Measurements from ENCODE around the gene KCNH8. TPM values are rescaled to one million over a fixed set of nuclear protein-coding genes. Genes with fewer than 3 reads are reported as not detected.

Gene KCNH8
- total and polyA plus RNA-seq, 9 donors = 0.08 to 0.37 (median 0.12) TPM

DNA sequence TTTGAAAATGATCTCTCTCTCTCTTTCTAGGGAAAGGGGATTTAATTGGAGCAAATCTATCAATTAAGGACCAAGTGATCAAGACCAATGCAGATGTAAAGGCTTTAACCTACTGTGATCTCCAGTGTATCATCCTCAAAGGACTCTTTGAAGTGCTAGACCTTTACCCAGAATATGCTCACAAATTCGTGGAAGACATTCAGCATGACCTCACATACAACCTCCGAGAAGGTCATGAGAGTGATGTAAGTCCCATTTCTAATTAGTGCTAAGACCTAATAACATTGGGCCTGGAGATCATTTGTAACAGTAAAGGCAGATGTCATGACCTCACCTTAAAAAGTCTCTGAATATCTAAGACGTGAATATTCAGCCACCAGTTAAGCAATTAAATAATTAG, 308.4 kb downstream of the KCNH8 start:
- H3K27me3 ChIP-seq (ENCODE audit: control insufficient read depth, insufficient read depth, low read length) = no peaks in the 10 kb centered on the region
- no peaks in the 10 kb centered on the region for H3K4me1 ChIP-seq (ENCODE audit: control insufficient read depth, insufficient read depth, low read length)
- no peaks in the 10 kb centered on the region for H3K9me3 ChIP-seq (replicated peaks; ENCODE audit: control insufficient read depth, low read depth, low read length)
- H3K27ac ChIP-seq (ENCODE audit: low read length) = no peak overlapping the region
- H3K36me3 ChIP-seq (ENCODE audit: control insufficient read depth, insufficient read depth, low read length) = no peaks in the 10 kb centered on the region
- WGBS (ENCODE audit: insufficient coverage) = no CpG with 5 or more reads among the region's 3 CpGs
- DNase-seq = no peak
- no peak overlapping the region for H3K4me3 ChIP-seq (ENCODE audit: low read length)

DNA sequence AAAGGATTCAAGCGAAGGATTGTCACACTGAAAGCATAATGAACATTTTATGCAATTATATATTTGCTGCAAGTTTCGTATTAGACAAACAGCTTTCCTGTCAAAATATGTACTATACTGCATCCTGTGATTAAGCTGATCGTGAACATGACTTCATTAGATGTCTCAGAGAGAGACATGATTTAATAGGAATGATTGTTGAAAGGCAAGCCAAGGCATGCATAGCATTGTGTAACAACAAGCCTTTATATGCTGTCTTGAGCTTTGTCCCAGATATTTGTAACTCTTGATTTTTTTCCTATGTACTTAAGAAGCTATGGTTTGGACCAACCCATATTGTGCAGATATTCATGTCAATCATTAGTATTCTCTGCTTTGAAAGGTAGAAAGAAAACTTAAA, 309.1 kb downstream of the KCNH8 start:
- Histone ChIP-seq H3K4me3 (ENCODE audit: low read length) (no peak overlapping the region), H3K27ac (ENCODE audit: low read length) (no peak overlapping the region), H3K9me3 (replicated peaks; ENCODE audit: control insufficient read depth, low read depth, low read length) (no peaks in the 10 kb centered on the region), H3K4me1 (ENCODE audit: control insufficient read depth, insufficient read depth, low read length) (no peaks in the 10 kb centered on the region), H3K27me3 (ENCODE audit: control insufficient read depth, insufficient read depth, low read length) (no peaks in the 10 kb centered on the region), H3K36me3 (ENCODE audit: control insufficient read depth, insufficient read depth, low read length) (no peaks in the 10 kb centered on the region)
- no CpG with 5 or more reads among the region's 3 CpGs for WGBS (ENCODE audit: insufficient coverage)
- DNase-seq = no peak

DNA sequence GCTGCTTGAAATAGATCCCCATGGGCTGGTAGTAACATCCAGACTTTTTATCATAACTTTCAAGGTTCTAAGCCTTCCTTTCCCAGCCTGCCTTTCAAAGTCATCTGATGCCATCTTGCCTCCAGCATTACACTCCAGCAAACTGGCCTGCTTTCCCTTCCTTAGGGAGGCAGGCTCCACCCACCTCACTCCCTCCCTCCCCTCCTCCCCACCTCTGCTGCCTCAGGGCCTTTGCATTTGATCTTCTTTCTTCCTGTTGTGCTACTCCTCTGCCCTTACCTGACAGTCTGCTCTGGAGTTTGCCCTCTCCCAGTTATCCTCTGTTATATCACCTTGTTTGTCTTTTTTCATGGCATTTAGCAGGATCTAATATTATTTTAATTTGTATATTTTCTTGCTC, 319.5 kb downstream of the KCNH8 start:
- Histone ChIP-seq H3K4me3 (ENCODE audit: low read length) (no peak overlapping the region), H3K4me1 (ENCODE audit: control insufficient read depth, insufficient read depth, low read length) (no peaks in the 10 kb centered on the region), H3K9me3 (replicated peaks; ENCODE audit: control insufficient read depth, low read depth, low read length) (peaks cover 2% of the 10 kb centered on the region), H3K27ac (ENCODE audit: low read length) (no peak overlapping the region), H3K36me3 (ENCODE audit: control insufficient read depth, insufficient read depth, low read length) (no peaks in the 10 kb centered on the region), H3K27me3 (ENCODE audit: control insufficient read depth, insufficient read depth, low read length) (no peaks in the 10 kb centered on the region)
- no peak for DNase-seq

DNA sequence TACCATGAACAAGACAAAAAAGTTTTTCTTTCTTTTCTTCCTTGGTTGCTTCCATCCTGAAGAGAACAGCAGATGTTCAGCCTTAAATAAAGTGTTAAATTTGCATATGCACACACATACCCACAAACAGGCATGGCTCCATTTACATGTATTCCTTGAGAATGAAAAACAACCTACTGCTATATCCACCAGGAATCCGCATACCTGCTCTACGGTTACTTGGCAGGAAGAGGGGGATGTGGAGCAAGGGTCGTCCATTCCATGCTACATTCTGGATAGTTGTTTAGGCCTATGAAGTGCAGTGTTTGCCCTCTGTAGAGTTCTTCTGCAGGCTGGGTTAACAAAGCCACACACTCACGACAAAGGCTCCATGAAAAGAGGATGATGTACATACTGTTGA, 322.8 kb downstream of the KCNH8 start:
- H3K9me3 ChIP-seq (replicated peaks; ENCODE audit: control insufficient read depth, low read depth, low read length) = no peaks in the 10 kb centered on the region
- no peak overlapping the region for H3K4me3 ChIP-seq (ENCODE audit: low read length)
- no CpG with 5 or more reads among the region's 4 CpGs for WGBS (ENCODE audit: insufficient coverage)
- DNase-seq = no peak
- H3K27ac ChIP-seq (ENCODE audit: low read length) = no peak overlapping the region
- no peaks in the 10 kb centered on the region for H3K4me1 ChIP-seq (ENCODE audit: control insufficient read depth, insufficient read depth, low read length)
- no peaks in the 10 kb centered on the region for H3K36me3 ChIP-seq (ENCODE audit: control insufficient read depth, insufficient read depth, low read length)
- H3K27me3 ChIP-seq (ENCODE audit: control insufficient read depth, insufficient read depth, low read length) = no peaks in the 10 kb centered on the region

DNA sequence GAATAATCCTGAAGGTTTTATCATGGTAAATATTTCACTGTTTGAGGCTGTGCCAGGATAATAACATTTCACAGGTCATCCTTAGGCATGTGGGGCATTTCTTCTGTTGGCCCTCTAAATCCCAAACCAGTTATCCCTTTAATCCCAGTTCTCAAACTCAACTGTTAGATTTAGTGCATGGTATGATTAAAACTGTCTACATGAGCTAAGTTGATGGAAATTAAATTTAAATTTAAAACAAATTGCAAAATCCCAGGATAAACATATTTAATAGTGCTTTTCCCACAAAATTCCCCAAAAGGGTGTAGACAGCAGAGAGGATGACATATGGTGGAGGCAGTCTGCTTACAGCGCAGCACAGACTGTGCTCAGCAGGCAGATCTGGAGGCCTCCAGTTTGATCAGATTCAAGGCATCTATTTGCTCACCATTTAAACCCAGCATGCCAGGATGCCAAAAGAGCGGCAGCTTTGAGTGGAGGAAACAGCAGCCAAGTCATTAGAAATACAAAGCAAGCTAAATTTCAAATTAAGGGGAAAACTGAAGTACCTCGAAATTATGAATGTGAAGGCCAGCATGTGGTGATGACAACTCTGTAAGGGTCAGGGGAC, 325.8 kb downstream of the KCNH8 start:
- Histone ChIP-seq H3K36me3 (ENCODE audit: control insufficient read depth, insufficient read depth, low read length) (no peaks in the 10 kb centered on the region), H3K27ac (ENCODE audit: low read length) (no peak overlapping the region), H3K9me3 (replicated peaks; ENCODE audit: control insufficient read depth, low read depth, low read length) (no peaks in the 10 kb centered on the region), H3K4me3 (ENCODE audit: low read length) (no peak overlapping the region), H3K27me3 (ENCODE audit: control insufficient read depth, insufficient read depth, low read length) (no peaks in the 10 kb centered on the region), H3K4me1 (ENCODE audit: control insufficient read depth, insufficient read depth, low read length) (no peaks in the 10 kb centered on the region)
- DNase-seq = no peak
- 65% methylated on average over 3 of the region's 3 CpGs for WGBS (ENCODE audit: insufficient coverage)

DNA sequence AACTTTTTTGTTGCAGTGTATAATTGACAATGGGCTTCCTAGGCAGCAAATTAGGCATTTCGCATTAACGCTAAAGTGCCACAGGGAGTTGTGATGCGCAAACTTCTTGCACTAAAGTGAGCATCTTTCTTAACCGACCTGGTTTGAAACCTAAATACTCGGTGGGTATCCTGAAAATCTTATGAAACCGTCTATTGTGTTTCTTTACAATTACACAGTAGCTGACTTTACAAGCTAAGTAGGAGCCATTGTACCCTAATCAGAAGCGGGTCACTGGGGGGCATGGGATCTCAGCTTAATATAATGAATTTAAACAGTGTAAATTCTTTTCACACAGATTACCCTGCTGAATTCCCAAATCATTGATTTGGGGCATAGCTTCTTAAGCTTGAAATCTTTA, 328.0 kb downstream of the KCNH8 start:
- no peaks in the 10 kb centered on the region for H3K9me3 ChIP-seq (replicated peaks; ENCODE audit: control insufficient read depth, low read depth, low read length)
- no peak overlapping the region for H3K4me3 ChIP-seq (ENCODE audit: low read length)
- WGBS (ENCODE audit: insufficient coverage) = 85% methylated on average over 4 of the region's 7 CpGs
- H3K27ac ChIP-seq (ENCODE audit: low read length) = no peak overlapping the region
- no peaks in the 10 kb centered on the region for H3K36me3 ChIP-seq (ENCODE audit: control insufficient read depth, insufficient read depth, low read length)
- H3K4me1 ChIP-seq (ENCODE audit: control insufficient read depth, insufficient read depth, low read length) = no peaks in the 10 kb centered on the region
- no peak for DNase-seq
- H3K27me3 ChIP-seq (ENCODE audit: control insufficient read depth, insufficient read depth, low read length) = no peaks in the 10 kb centered on the region

DNA sequence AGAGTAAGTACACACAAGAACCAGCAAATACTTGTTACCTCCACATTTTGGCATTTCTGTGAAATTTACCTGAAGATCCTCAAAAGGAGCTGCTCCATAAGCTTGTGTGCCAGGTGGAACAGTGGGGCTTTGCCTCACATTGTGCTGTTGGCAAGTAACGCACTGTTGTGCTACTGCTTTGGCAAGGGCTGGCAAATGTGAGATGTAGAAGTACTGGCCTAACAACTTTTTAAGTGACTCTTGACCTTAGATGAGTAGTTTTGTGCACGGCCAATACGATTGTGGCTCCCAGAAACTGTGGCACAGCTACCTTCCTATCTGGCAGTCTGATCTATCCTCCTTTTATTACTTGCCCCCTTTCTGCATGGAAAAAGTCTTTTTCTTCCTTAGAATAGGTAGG, 337.0 kb downstream of the KCNH8 start:
- Histone ChIP-seq H3K4me3 (ENCODE audit: low read length) (no peak overlapping the region), H3K9me3 (replicated peaks; ENCODE audit: control insufficient read depth, low read depth, low read length) (no peaks in the 10 kb centered on the region), H3K27me3 (ENCODE audit: control insufficient read depth, insufficient read depth, low read length) (no peaks in the 10 kb centered on the region), H3K27ac (ENCODE audit: low read length) (no peak overlapping the region), H3K4me1 (ENCODE audit: control insufficient read depth, insufficient read depth, low read length) (no peaks in the 10 kb centered on the region), H3K36me3 (ENCODE audit: control insufficient read depth, insufficient read depth, low read length) (no peaks in the 10 kb centered on the region)
- no peak for DNase-seq
- 100% methylated on average over 1 of the region's 3 CpGs for WGBS (ENCODE audit: insufficient coverage)

DNA sequence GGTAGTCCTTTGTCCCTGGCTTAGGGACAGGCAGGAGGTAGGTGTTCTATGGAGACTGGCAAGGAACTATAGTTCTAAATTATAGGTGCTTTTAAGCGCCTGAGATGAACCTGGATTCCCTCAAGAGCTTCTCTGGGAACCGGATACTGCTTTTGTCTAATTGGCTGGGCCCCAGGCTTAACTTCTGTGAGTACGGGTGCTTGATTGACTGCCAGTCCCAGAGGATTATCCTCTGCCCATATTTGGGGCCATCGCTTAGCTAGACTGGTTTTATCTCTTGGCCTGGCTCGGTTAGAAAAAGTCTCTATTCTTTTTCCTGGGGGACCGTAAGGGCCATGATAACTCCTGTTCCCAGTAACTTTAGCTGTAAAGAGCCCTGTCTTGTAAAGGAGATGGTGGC, 339.1 kb downstream of the KCNH8 start:
- 72% methylated on average over 6 of the region's 6 CpGs for WGBS (ENCODE audit: insufficient coverage)
- Histone ChIP-seq H3K9me3 (replicated peaks; ENCODE audit: control insufficient read depth, low read depth, low read length) (no peaks in the 10 kb centered on the region), H3K27ac (ENCODE audit: low read length) (no peak overlapping the region), H3K4me1 (ENCODE audit: control insufficient read depth, insufficient read depth, low read length) (no peaks in the 10 kb centered on the region), H3K36me3 (ENCODE audit: control insufficient read depth, insufficient read depth, low read length) (no peaks in the 10 kb centered on the region), H3K27me3 (ENCODE audit: control insufficient read depth, insufficient read depth, low read length) (no peaks in the 10 kb centered on the region), H3K4me3 (ENCODE audit: low read length) (no peak overlapping the region)
- no peak for DNase-seq

DNA sequence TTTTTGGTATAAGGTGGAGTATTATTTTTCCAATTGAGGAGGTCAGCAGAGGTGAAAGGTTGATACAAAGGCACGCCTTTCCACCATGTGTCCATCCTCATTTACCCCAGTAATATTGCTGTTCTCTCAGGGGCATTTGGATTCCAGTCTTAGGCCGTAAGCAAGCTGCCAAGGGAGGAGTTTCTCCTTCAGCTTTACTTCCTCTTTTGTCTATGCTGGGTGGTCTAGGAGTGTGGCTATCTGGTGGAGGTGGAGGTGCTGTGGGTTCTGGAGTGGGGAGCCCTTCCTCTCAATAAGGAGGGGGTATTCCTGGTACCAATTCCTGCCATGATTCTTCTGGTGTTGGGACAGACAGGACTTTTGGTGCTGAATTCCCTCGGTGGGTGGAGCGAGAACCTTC, 340.6 kb downstream of the KCNH8 start:
- H3K4me3 ChIP-seq (ENCODE audit: low read length) = no peak overlapping the region
- no peaks in the 10 kb centered on the region for H3K36me3 ChIP-seq (ENCODE audit: control insufficient read depth, insufficient read depth, low read length)
- H3K27ac ChIP-seq (ENCODE audit: low read length) = no peak overlapping the region
- no CpG with 5 or more reads among the region's 4 CpGs for WGBS (ENCODE audit: insufficient coverage)
- H3K4me1 ChIP-seq (ENCODE audit: control insufficient read depth, insufficient read depth, low read length) = no peaks in the 10 kb centered on the region
- no peak for DNase-seq
- H3K9me3 ChIP-seq (replicated peaks; ENCODE audit: control insufficient read depth, low read depth, low read length) = no peaks in the 10 kb centered on the region
- H3K27me3 ChIP-seq (ENCODE audit: control insufficient read depth, insufficient read depth, low read length) = no peaks in the 10 kb centered on the region

DNA sequence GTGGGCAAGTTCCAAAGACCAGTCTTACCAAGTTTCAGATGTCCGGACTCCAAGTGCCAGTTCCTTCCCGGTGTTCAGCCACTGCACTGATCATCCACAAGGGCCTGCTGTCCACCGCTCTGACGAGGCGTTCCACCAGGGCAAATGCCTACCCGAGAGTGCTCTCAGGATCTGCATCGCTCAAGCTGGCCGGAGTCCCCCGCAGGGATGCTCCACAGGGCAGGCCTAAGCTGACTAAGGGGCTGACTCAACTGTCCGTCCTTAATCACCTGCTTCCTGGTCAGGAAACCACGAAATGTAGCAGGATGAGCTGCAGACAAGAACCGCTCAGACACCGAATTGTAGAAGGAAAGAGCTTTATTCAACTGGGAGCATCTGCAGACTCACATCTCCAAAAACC, 341.6 kb downstream of the KCNH8 start:
- DNase-seq = no peak
- no peaks in the 10 kb centered on the region for H3K27me3 ChIP-seq (ENCODE audit: control insufficient read depth, insufficient read depth, low read length)
- H3K27ac ChIP-seq (ENCODE audit: low read length) = no peak overlapping the region
- H3K36me3 ChIP-seq (ENCODE audit: control insufficient read depth, insufficient read depth, low read length) = no peaks in the 10 kb centered on the region
- H3K4me3 ChIP-seq (ENCODE audit: low read length) = no peak overlapping the region
- H3K4me1 ChIP-seq (ENCODE audit: control insufficient read depth, insufficient read depth, low read length) = no peaks in the 10 kb centered on the region
- no peaks in the 10 kb centered on the region for H3K9me3 ChIP-seq (replicated peaks; ENCODE audit: control insufficient read depth, low read depth, low read length)
- 88% methylated on average over 11 of the region's 13 CpGs for WGBS (ENCODE audit: insufficient coverage)

DNA sequence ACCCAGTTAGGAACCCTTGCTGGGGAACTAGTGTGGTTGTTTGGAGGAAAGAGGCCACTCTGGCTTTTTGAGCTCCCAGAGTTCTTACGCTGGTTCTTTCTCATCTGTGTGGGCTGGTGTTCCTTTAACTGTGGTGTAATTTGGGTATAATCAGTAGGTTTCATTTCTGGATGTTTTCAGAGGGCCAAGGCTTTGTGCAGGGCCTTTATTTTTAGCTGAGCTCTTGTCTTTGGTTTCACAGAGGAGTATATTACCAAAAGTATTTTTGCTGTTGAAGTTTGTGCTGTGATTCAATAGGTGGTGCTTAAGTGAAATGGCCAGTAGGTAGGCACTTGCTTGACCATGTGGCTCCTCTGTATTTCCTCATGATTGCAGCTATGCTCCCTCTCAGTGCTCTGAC, 357.9 kb downstream of the KCNH8 start:
- H3K27ac ChIP-seq (ENCODE audit: low read length) = no peak overlapping the region
- H3K4me1 ChIP-seq (ENCODE audit: control insufficient read depth, insufficient read depth, low read length) = no peaks in the 10 kb centered on the region
- no peaks in the 10 kb centered on the region for H3K9me3 ChIP-seq (replicated peaks; ENCODE audit: control insufficient read depth, low read depth, low read length)
- no peak overlapping the region for H3K4me3 ChIP-seq (ENCODE audit: low read length)
- no peaks in the 10 kb centered on the region for H3K36me3 ChIP-seq (ENCODE audit: control insufficient read depth, insufficient read depth, low read length)
- no peaks in the 10 kb centered on the region for H3K27me3 ChIP-seq (ENCODE audit: control insufficient read depth, insufficient read depth, low read length)
- DNase-seq = no peak
- no CpG with 5 or more reads among the region's 1 CpG for WGBS (ENCODE audit: insufficient coverage)
